H1 (cell line): Measurements from ENCODE around the gene IL17A. TPM values are rescaled to one million over a fixed set of nuclear protein-coding genes. Genes with fewer than 3 reads are reported as not detected.

Experiments used
- microRNA counts: library from miRNA; unstranded; fragments of <30 nt; microRNA quantifications from one replicate; lab custom pipeline; 2015
- microRNA-seq, 2 experiments: library from miRNA; unstranded; fragments of <30 nt; microRNA quantifications; one replicate each; pipeline versions ENCODE4 to v1.2.0, GENCODE V29; 2016 to 2020; ENCODE audit warnings: borderline microRNAs expressed in 2 of 2, borderline number of aligned reads in 2 of 2, borderline replicate concordance in 1 of 2
- polyA plus RNA-seq, 7 experiments: library from polyadenylated mRNA; depleted of rRNA in 3 of 7; stranded (reverse) in 5 of 7; unstranded in 2 of 7; fragments of >200 nt in 5 of 7; fragments of 200-250 nt in 2 of 7; gene quantifications; 1 replicate in 5 of 7; 2 replicates in 1 of 7; 4 replicates in 1 of 7; pipeline versions ENCODE4 v1.2.1 to v1.2.3, GENCODE V29; 2011 to 2013; ENCODE audit warnings: missing spikeins in 2 of 7, mixed read lengths in 2 of 7
- small RNA-seq: library from polyadenylated mRNA; stranded (forward); fragments of <200 nt; extraction: miRNeasy Mini kit (QIAGEN cat#:217004); gene quantifications from one replicate; pipeline ENCODE3, GENCODE V24; 2013; ENCODE audit not compliant: insufficient read depth
- total RNA-seq: library from RNA; stranded (reverse); fragmentation: NEBNext Ultra II Directional; extraction: Animal tissue kit (Norgen Biotek cat#: 25700); gene quantifications from 2 replicates; pipeline ENCODE4 v1.2.1, GENCODE V29; 2021

Gene IL17A
- total and polyA plus RNA-seq, 2 of the 8 experiments (the other 6 are each of a cell fraction or from before 2014, with no cell fraction given): not detected

MicroRNA genes within 50 kb of the gene (microRNA counts, 767-probe panel; counts per million panel counts)
- 879 counts per million, percentile 95 among the panel's probes with 10 or more counts for microRNA hsa-miR-133b (lab: Ali Mortazavi, UCI)
- microRNA hsa-miR-206 (lab: Ali Mortazavi, UCI): 879 counts per million, percentile 95 among the panel's probes with 10 or more counts

Small RNA genes lying within 50 kb of the gene (microRNA-seq; reads per million reads assigned to microRNA genes)
- gene MIR133B: 0 to 0.46 reads per million in 2 experiments
- gene MIR206: 0 to 34.0 reads per million in 2 experiments

Small RNA genes lying within 50 kb of the gene (small RNA-seq; reads per million reads assigned to genes)
- gene MIR133B (not detected), gene MIR206 (not detected)

Other genes starting within 250 kb of the IL17A start
- gene PKHD1, start 98.8 kb upstream of the IL17A start, total RNA-seq: 0.09 and 0.11 TPM in 2 replicates
- 0.03 and 0.06 TPM in 2 replicates for gene PKHD1, start 98.8 kb upstream of the IL17A start, polyA plus RNA-seq (2011; rRNA removed)
- not detected in 2 replicates for gene IL17F, start 58.1 kb downstream of the IL17A start, total RNA-seq
- gene IL17F, start 58.1 kb downstream of the IL17A start, polyA plus RNA-seq (2011; rRNA removed): 0.08 TPM in 1 of 2 replicates, not detected in the other
- 293 TPM in 2 replicates for gene MCM3, start 98.4 kb downstream of the IL17A start, total RNA-seq
- 262 and 275 TPM in 2 replicates for gene MCM3, start 98.4 kb downstream of the IL17A start, polyA plus RNA-seq (2011; rRNA removed)
- gene PAQR8, start 175.8 kb downstream of the IL17A start, total RNA-seq: 9.1 and 9.6 TPM in 2 replicates
- 7.6 and 9.7 TPM in 2 replicates for gene PAQR8, start 175.8 kb downstream of the IL17A start, polyA plus RNA-seq (2011; rRNA removed)
- 14.7 and 16.4 TPM in 2 replicates for gene EFHC1, start 234.0 kb downstream of the IL17A start, total RNA-seq
- 10.5 and 12.3 TPM in 2 replicates for gene EFHC1, start 234.0 kb downstream of the IL17A start, polyA plus RNA-seq (2011; rRNA removed)